Panc1 (cell line): ENCODE measurements around the gene SPP1. TPM values are rescaled to one million over a fixed set of nuclear protein-coding genes. Genes with fewer than 3 reads are reported as not detected.

Source experiments
- ATAC-seq: fragments of 200-7000 bp; cut with Tn5 transposase; 2 replicates; pipeline ENCODE4 v1.9.1; 2020; ENCODE audit warnings: mild to moderate bottlenecking, moderate library complexity
- BruUV-seq: library from RNA; stranded (reverse); fragments of 400-500 nt; replicated peaks from 2 replicates; lab custom pipeline; 2021; lab: Mats Ljungman, UMichigan
- CTCF ChIA-PET: fragments of 300-600 bp; sonication (Branson Sonifier 250); formaldehyde crosslinking; loops from one replicate; lab custom pipeline; 2022; ENCODE audit warnings: antibody characterized with exemption; lab: Charles Lee
- POLR2A ChIA-PET: fragments of 300-600 bp; sonication (Branson Sonifier 250); formaldehyde crosslinking; loops from one replicate; lab custom pipeline; 2022; ENCODE audit warnings: antibody characterized with exemption; lab: Charles Lee
- DNase-seq: peaks from one replicate; pipeline ENCODE4 v3.0.0-alpha.2; 2010; ENCODE audit warnings: low read depth, low spot score
- H3K27ac ChIP-seq: 2 replicates; pipeline ENCODE4 v1.5.1; 2011; ENCODE audit warnings: mild to moderate bottlenecking, low read length, inconsistent platforms
- H3K27me3 ChIP-seq: fragments of 200-500 bp; sonication (Bioruptor generic); 2 replicates; pipeline ENCODE4 v1.6.0; 2014; ENCODE audit warnings: low read length, inconsistent platforms; ENCODE audit not compliant: control insufficient read depth, insufficient read depth
- H3K36me3 ChIP-seq: fragments of 200-500 bp; sonication (Bioruptor generic); 2 replicates; pipeline ENCODE4 v1.5.1; 2014; ENCODE audit warnings: inconsistent platforms, mild to moderate bottlenecking, low read length, moderate library complexity; ENCODE audit not compliant: control insufficient read depth, insufficient read depth
- H3K4me1 ChIP-seq: 2 replicates; pipeline ENCODE4 v1.5.1; 2011; ENCODE audit warnings: inconsistent platforms, mild to moderate bottlenecking, low read length, moderate library complexity; ENCODE audit not compliant: control insufficient read depth, insufficient read depth
- H3K4me3 ChIP-seq, 2 experiments: 2 replicates each; pipeline ENCODE4 v1.5.1; 2011 to 2012; ENCODE audit warnings: low read depth in 2 of 2, low read length in 2 of 2, mild to moderate bottlenecking in 2 of 2, inconsistent platforms in 1 of 2, moderate library complexity in 1 of 2
- H3K9me3 ChIP-seq: fragments of 200-500 bp; sonication (Bioruptor generic); 2 replicates; pipeline ENCODE4 v1.5.1; 2014; ENCODE audit warnings: low read depth, mild to moderate bottlenecking, inconsistent platforms, low read length, moderate library complexity; ENCODE audit not compliant: control insufficient read depth, insufficient read depth
- CTCF ChIP-seq: fragments of 450-650 bp; IDR thresholded peaks from 2 replicates; pipeline ENCODE4 v1.5.1; 2017; ENCODE audit warnings: mild to moderate bottlenecking
- POLR2AphosphoS5 ChIP-seq: IDR thresholded peaks from 2 replicates; pipeline ENCODE4 v1.6.1; 2012; ENCODE audit warnings: mild to moderate bottlenecking, low read depth, low read length, moderate library complexity
- SIN3A ChIP-seq: IDR thresholded peaks from 2 replicates; pipeline ENCODE4 v1.6.1; 2012; ENCODE audit warnings: low read depth, mild to moderate bottlenecking, low read length, moderate library complexity, borderline replicate concordance; ENCODE audit not compliant: insufficient read depth
- TCF7L2 ChIP-seq: IDR thresholded peaks from 2 replicates; pipeline ENCODE4 v1.6.1; 2011; ENCODE audit warnings: mild to moderate bottlenecking, low read depth, low read length, inconsistent platforms
- in situ Hi-C: cut with HindIII; loops from 2 replicates; pipeline ENCODE4 v1.10.0; 2016; ENCODE audit warnings: low sequenced_read_pairs, low pct_unique_long_range_greater_than_20kb
- intact Hi-C: fragments of 100-400 bp; cut with micrococcal nuclease; formaldehyde crosslinking; loops from one replicate; pipeline ENCODE4 v1.10.0; 2022; ENCODE audit not compliant: unreplicated experiment
- total RNA-seq: library from RNA; stranded (reverse); gene quantifications from one replicate; pipeline ENCODE4 v1.2.1, GENCODE V29; 2021; ENCODE audit not compliant: unreplicated experiment
- TF ChIP-seq, protein P1 (sequence below), 2 experiments: IDR thresholded peaks; 2 replicates each; pipeline ENCODE4 v1.6.1; 2011 to 2012; ENCODE audit warnings: low read depth in 2 of 2, control low read depth in 1 of 2, low read length in 1 of 2, mild to moderate bottlenecking in 1 of 2, moderate library complexity in 1 of 2; ENCODE audit not compliant: insufficient read depth in 1 of 2

The SPP1 gene
- total RNA-seq, 1 experiment from 2014 or later = 1.6 TPM

- no peaks in the 10 kb centered on the region for H3K36me3 ChIP-seq
- no TSS peak for BruUV-seq
- intact Hi-C loops (loop anchor here (10.0 kb wide), 1 partner anchor 297 kb away; no protein-coding TSS in a partner anchor), in situ Hi-C loops (no loop called here)
- DNase-seq (no peak), ATAC-seq (no peak)
- H3K27ac ChIP-seq = no peak overlapping the region
- peaks cover 6% of the 10 kb centered on the region; the same call in 1 of the 2 replicates for H3K27me3 ChIP-seq
- ChIA-PET CTCF (no interaction called here), POLR2A (no interaction called here)
- H3K4me1 ChIP-seq = no peaks in the 10 kb centered on the region; the same call in 1 of the 2 replicates
- no peak overlapping the region for H3K4me3 ChIP-seq
- no peak for TF ChIP-seq POLR2AphosphoS5
- TF ChIP-seq TCF7L2 = no peak
- TF ChIP-seq, protein P1, sequence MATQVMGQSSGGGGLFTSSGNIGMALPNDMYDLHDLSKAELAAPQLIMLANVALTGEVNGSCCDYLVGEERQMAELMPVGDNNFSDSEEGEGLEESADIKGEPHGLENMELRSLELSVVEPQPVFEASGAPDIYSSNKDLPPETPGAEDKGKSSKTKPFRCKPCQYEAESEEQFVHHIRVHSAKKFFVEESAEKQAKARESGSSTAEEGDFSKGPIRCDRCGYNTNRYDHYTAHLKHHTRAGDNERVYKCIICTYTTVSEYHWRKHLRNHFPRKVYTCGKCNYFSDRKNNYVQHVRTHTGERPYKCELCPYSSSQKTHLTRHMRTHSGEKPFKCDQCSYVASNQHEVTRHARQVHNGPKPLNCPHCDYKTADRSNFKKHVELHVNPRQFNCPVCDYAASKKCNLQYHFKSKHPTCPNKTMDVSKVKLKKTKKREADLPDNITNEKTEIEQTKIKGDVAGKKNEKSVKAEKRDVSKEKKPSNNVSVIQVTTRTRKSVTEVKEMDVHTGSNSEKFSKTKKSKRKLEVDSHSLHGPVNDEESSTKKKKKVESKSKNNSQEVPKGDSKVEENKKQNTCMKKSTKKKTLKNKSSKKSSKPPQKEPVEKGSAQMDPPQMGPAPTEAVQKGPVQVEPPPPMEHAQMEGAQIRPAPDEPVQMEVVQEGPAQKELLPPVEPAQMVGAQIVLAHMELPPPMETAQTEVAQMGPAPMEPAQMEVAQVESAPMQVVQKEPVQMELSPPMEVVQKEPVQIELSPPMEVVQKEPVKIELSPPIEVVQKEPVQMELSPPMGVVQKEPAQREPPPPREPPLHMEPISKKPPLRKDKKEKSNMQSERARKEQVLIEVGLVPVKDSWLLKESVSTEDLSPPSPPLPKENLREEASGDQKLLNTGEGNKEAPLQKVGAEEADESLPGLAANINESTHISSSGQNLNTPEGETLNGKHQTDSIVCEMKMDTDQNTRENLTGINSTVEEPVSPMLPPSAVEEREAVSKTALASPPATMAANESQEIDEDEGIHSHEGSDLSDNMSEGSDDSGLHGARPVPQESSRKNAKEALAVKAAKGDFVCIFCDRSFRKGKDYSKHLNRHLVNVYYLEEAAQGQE (IDR thresholded peaks at IDR 0.05; ENCODE audit: insufficient read depth in 1 of 2, low read depth in 2 of 2, low read length in 1 of 2) = no peak
- no peak for TF ChIP-seq SIN3A
- TF ChIP-seq CTCF = no peak
- H3K9me3 ChIP-seq = no peaks in the 10 kb centered on the region
These were observed 3.6 kb upstream of the SPP1 start for GRCh38 chr4:87971866-87972265.

DNA sequence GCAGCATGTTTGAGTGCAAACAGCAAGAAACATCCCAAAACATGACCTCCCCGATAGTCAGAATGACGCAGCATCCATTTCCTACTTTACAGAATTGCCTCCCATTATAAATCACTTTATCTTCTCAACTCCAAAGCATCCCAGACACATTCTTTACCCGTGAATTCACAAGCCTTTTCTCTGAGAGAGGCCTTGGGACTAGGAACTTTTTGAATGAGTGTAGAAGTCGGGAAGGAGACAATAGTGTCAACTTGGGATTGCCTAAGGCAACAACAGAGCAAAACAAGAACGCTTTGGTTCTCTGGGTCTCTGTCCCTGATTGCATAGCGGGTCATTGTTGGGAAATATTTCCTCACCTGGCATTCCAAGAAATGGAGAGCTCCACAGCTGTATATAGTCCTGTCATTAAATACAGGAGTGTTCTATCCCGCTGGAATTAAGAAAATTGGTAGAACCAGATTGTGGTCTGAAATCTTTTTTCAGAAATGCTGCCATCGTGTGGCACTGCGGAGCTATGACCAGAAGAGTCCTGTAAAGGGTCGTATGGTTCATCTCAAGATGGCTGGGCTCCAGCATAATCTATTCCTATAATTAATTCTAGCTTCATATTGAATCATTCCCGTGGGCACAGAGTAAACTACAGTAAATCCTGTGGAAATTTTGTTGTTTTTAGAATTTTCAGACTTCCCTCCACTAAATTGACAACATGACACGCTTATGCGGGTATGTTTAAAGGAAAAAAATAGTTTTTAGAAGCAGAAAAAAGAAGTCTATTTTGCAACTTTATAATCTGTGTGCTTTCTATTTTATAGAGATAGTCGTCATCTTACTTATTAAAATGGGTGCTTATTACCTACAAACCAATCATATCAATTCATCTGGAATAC, 2.0 kb upstream of the SPP1 start:
- peak; percentile 77; the same call in 1 of the 2 replicates for ATAC-seq
- no peak overlapping the region for H3K27ac ChIP-seq
- H3K9me3 ChIP-seq = no peaks in the 10 kb centered on the region
- peak; percentile 18 for DNase-seq
- ChIA-PET CTCF (interaction anchor here (0.6 to 1.5 kb wide), 5 partner anchors 121 to 620 kb away, joined by 3 to 17 read pairs (median 3); no protein-coding TSS in a partner anchor), POLR2A (no interaction called here)
- no peaks in the 10 kb centered on the region for H3K36me3 ChIP-seq
- intact Hi-C loops = loop anchor here (1.0 to 10.0 kb wide), 2 partner anchors 120 to 299 kb away; no protein-coding TSS in a partner anchor
- H3K27me3 ChIP-seq = peaks cover 6% of the 10 kb centered on the region; the same call in 1 of the 2 replicates
- in situ Hi-C loops = no loop called here
- peak; percentile 78 for TF ChIP-seq CTCF
- TF ChIP-seq, protein P1 (IDR thresholded peaks at IDR 0.05; ENCODE audit: insufficient read depth in 1 of 2, low read depth in 2 of 2, low read length in 1 of 2) = no peak
- BruUV-seq = no TSS peak
- H3K4me1 ChIP-seq = no peaks in the 10 kb centered on the region; the same call in 1 of the 2 replicates
- no peak overlapping the region for H3K4me3 ChIP-seq
